ENCODE results near the gene GMPS.

DNA sequence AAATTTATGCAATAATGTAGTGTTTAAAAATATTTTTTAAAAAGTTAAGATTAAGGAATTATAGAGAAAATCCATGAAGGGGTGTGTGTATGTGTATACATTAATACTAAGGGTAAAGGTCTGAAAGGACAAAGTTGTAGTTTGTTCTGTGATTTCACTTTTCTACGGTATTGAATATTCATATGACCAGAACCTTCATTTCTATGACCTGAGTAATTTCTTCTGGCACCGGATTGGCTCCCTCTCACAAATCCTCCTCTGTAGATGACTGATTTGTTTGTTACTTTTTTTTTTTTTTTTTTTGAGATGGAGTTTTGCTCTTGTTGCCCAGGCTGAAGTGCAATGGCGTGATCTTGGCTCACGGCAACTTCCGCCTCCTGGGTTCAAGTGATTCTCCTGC is 20.9 kb downstream of the GMPS start:
- TF ChIP-seq POLR2A (IDR thresholded peaks at IDR 0.05) (no peak), POLR2AphosphoS5 (IDR thresholded peaks at IDR 0.05) (no peak)
- TF ChIP-seq, protein P1, sequence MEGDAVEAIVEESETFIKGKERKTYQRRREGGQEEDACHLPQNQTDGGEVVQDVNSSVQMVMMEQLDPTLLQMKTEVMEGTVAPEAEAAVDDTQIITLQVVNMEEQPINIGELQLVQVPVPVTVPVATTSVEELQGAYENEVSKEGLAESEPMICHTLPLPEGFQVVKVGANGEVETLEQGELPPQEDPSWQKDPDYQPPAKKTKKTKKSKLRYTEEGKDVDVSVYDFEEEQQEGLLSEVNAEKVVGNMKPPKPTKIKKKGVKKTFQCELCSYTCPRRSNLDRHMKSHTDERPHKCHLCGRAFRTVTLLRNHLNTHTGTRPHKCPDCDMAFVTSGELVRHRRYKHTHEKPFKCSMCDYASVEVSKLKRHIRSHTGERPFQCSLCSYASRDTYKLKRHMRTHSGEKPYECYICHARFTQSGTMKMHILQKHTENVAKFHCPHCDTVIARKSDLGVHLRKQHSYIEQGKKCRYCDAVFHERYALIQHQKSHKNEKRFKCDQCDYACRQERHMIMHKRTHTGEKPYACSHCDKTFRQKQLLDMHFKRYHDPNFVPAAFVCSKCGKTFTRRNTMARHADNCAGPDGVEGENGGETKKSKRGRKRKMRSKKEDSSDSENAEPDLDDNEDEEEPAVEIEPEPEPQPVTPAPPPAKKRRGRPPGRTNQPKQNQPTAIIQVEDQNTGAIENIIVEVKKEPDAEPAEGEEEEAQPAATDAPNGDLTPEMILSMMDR (IDR thresholded peaks at IDR 0.05): no peak
